NCI-H2029 (cell line): ENCODE results near the gene GLCE.
"Not testable (repeated sequence)": the region's sequence is repeated elsewhere in the genome, so short reads cannot be mapped to it uniquely, and the experiment has no call there.

Source experiments
- DNase-seq: peaks from one replicate; lab custom pipeline; 2025; lab: John Stamatoyannopoulos, UW

The GLCE gene

DNA sequence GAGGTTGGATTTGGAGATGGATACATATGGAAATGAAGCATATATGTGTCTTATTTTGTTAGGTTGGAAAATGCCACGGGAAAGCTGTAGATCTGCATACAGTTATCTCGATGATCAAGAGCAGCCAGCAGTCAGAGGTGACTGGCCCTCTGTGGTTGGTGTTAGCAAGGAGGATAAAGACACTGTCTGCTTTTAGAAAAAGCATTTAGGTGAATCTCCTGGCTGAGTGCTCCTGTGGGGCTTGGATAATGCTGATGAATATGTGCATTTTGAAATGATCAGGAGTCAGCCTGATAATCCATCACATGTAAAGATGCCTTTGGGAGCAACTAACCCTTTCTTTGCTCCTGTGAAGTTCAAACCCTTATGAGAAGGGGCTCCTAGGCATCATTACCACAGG, 24.9 kb upstream of the GLCE start:
- DNase-seq, result no peak

DNA sequence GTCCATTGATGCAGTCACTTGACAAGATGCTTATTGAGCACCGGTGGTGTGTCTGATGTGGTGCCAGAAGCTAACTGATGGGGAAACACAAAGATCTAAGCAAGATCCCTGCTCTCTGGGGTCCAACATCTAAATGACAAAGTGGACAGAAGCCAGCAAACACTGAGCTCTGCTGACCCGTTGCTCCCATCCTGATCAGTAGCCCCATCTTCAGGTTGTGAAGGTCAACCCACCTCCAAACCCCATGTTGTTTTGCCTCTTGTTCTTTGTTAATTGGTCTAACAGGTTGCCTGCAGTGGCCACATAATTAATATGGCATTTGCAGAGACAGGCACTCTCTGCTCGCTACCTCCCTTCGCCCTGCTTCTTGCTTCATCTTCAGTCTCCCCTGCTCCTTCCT, 21.5 kb upstream of the GLCE start:
- DNase-seq, result no peak

DNA sequence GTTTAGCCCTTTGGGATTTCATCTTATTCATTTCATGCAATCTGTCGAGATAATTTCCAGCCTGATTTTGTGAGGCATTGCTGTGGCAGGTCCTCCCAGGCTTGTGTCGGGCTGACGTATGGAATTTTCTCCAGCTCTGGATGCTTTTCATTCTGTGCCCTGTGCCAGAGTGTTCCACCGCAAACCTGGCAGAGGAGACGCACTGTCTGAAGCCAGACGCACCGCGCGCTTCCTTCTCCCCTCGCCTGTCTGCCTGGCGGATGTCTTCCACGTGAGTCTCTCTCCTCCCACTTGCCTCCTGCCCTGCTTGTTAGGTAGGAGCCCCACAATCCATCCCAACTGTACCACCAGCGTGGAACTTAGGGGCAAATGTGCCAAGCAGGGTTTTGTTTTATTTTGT, 20.1 kb upstream of the GLCE start:
- DNase-seq, result no peak

DNA sequence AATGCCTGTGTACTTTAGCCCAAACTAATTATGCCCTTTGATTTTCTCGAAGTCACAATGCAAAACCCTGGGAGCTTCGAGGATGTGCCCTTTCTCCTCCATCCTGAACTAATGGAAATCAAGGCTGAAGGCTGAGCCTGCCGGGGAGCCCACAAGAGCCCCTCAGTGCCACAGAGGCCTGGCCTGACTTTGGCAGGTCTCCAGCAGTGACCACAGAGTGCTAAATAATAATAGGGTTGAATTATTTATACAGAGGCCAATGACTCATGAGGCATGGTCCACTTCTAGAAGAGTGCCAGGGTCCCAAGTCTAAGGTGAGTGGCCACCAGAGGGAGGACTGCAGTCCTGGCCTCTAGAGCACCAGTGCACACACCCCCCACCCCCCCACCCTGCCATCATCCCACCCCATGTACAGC, 19.1 kb upstream of the GLCE start:
- no peak for DNase-seq

DNA sequence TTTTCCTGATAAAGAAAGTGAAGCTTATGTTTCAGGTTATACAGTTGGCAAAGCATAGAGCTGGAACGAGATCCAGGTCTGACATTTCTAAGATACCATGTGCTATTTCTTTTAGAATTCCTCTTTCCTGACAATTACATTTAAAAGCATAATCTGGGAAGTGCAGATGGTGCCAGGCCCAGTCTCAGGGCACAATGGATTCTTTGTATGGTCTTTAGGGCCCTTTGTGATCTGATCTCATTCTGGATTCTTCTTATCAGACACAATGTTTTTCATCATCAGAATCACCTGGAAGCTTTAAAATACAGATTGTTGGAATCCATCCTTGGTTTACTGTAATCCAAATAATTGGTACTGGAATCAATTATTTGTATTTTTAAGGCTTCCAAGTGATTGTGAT, 18.6 kb upstream of the GLCE start:
- no peak for DNase-seq

DNA sequence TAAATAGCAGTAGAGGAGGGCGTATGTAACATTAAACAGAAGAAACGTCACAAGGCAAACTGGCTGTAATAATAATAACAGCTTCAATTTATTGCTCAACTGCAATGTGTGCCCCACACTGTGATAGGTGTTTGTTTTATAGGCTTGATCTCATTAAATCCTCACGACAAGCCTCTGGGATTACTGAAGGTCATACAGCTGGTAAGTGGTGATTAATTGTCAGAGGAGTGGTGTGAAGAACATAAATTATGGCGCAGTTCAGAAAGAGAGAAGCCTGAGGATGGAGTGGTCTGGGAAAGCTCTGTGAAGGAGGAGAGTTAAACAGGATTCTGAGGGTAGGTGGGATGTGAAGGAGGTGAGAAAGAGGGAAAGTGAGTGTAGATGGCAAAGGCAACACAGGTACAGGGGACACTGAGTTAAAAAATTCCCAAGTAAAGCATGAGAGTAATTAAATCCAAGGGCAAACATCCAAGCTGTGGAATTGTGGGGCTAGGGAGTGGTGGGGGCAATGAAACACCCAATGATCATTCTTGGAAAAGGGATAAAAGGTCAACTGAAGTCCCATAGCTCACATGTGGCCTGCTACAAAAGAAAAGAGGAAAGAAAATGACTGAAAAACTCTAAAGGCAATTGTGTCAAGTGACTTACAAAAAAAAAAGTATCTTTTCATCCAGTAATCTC, 16.5 kb upstream of the GLCE start:
- peak; percentile 3 for DNase-seq

DNA sequence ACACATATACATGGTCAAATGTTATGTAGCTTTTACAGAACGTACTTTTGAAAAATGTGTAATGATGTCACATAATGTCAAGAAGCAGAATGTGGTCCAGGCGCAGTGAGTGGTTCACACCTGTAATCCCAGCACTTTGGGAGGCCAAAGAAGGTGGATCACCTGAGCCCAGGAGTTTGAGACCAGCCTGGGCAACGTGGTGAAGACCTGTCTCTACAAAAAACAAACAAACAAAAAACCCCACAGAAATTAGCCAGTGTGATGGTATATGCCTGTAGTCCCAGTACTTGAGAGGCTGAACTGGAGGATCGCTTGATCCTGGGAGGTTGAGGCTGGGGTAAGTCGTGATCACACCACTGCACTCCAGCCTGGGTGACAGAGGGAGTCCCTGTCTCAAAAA, 15.9 kb upstream of the GLCE start:
- no peak for DNase-seq

DNA sequence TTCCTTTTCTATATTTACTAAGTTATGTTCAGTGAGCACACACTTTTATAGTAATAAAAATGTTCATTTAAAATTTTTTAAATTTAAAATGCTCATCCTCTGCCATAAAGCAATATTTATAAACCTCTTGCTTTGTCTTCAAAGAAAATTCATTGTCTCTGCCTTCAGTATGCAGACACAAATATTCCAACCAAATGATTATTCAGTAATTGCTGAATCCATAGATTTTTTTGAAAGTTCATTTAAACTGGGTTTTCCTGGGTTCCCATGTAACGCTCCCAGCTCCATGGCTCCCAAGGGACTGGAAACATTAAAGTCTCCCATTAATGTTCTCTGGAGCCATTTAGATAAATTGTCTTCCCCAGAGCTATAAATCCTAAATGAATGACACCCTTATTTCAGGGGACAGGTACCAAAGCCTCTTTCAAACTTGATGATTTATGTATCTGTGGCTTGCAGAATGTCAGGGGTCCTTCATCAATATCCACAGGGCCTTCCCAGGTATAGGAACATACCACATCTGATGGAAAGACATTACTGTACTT, 15.2 kb upstream of the GLCE start:
- no peak for DNase-seq

DNA sequence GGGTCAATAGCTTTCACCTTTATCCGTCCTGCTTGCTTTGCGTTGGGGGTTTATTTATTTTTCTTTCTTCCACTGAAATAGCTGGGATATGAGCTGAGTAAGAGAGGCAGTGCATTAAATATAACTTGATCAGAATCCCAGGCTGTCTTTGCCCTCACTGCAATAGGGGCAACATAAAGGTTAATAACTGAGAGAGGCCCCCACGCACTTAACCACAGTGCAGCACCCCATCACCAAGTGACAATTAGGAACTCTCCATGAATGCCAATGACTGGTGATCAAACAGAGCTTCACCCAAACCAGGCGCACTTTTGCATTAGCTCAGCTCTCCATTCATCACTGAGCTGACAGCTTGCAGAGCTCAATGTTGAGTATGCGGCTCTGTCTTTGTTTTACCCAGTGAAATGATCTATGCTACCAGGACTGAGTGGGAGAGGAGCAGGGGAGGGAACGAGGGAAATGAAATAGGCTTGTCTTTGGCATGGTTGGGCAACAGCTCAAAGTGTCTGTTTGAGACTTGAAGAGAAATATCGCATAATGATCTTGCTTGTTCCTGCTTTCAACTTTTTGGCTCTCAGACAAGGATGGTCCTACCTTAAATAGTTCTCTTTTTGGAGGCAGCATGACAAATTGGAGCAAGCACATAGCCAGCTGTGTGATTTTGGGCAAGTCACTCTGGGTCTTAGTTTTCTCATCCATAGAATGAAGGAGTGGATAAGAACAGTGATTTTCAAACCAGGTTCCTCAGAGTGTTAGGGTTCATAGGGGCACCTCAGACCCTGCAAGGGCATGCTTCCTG, 14.5 kb upstream of the GLCE start:
- DNase-seq, result no peak

DNA sequence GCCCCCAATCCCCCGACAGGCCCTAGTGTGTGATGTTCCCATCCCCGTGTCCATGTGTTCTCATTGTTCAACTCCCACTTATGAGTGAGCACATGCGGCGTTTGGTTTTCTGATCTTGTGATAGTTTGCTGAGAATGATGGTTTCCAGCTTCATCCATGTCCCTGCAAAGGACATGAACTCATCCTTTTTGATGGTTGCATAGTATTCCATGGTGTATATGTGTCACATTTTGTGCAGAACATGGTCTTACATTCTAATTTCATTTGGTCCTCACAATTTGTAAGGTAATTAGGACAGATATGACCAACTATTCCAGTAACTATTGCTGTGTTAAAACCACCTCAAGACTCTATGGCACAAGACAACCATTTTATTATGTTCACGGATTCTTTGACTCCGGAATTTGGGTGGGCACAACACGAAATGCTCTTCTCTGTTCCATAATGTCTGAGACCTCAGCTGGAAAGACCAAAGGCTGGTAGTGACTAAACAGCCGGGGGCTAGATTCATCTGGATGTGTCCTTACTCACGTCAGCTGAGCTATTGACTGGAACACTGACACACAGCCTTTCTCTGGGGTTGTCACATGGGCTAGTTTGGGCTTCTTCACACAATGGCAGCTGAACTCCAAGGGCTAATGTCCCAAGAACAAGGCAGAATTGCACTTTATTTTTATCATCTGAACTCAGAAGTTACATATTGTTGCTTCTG, 13.6 kb upstream of the GLCE start:
- no peak for DNase-seq

DNA sequence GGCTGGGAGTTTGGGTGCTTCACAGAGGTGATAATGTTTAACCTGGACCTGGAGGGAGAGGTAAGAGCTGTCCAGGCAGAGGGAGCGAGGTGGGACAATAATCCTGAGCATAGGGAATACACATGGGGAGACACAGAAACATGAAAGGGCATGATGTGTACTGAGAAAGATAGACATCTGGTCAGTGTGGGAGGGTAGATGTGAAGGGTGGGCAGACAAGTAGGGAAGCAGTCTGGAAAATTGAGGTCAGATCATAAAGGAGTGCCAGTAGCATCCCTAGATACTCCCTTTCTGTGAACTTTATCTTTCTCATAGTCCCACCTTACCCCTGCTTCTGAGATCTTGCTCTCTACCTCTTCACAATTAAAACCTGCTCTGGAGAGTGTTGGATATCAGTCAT, 12.0 kb upstream of the GLCE start:
- DNase-seq, result no peak

DNA sequence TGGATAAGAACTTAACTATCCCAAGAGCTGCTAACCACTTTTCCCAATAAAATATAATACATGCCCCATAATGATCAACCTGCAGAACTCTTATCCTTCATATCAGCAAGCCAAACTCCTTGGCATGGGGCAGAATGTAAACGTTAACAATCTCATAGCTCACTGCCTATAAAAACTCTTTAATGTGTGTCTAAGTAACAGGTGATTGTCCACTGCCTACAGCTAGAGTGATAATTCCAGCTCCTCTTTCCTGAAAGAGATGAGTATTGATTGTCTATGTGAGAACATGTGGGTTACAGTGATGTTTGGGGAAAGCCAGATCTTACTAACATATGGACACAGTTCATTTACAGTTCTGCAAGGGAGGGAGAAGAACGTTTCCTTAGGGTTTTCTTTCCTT, 11.3 kb upstream of the GLCE start:
- no peak for DNase-seq

DNA sequence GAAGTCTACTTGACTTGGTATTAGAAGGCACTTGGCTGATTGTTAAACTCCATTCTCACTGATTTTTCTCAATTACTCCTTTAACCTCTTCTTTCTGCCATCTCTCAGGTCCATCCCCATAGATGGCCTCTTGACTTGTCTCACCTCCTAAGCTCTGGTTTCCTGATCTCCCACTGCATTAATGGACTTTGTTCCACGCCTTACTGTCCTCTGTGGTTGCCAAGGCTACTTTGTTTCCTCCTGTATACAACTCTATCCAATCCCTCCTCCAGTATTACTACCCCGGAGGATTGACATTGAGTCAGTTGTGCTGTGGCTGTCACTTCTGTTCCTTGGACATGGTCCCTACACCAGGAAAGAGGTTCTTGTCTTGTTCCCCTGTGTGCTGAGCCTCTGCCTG, 10.6 kb upstream of the GLCE start:
- no peak for DNase-seq

DNA sequence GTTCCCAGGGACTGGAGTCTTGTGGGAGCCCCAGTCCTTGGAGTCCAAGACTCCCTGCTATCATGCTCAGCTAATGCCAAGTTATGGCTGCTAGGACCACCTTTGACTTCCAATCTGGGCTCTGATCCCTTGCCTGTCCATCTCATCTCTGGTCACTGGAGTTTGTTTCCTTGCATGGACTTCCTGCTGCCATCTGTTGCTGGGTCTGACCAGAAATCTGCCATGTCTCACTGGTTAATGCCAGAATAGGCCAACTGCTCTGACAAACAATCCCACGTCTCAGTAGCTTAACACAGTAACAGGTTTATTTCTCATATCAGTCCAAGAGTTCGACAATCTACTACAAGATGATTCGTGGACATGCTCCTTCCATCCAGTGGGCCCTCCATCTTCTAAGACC, 10.1 kb upstream of the GLCE start:
- no peak for DNase-seq

DNA sequence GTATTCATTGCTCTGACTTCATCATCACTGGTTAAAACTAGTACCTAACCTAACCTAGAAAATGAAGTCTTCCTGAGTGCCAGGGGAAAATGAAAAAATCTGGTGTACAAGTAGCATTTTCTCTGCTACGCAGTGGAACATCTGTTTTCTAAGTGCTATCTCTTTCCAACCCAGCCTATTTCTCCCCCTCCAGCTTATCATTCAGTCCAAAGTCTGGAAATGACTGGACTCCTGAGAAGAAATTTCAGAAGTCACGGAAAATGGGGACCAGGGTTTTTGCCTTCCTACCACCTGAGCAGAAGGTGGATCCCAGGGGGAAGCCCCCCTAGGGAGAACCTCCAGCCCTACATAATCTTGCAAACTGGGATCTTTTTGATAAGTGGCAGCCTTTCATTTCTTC, 9.6 kb upstream of the GLCE start:
- DNase-seq, result no peak

DNA sequence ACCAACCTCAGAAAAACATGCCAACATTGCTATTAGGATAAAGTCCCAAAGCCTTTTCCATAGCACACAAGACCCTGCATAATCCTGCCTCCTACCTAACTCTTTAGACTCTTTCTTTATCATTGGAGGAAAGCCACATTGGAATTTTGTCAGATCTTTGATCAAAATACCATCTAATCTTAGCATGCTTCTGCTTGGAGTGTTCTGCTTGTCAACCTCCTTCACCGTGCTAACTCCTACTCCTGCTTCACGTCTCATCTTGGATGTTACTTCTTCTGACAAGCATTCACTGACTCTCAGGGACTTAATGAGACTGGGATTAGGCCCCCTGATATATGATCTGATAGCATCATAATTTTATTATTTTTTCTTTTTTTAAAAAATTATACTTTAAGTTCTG, 7.4 kb upstream of the GLCE start:
- no peak for DNase-seq

DNA sequence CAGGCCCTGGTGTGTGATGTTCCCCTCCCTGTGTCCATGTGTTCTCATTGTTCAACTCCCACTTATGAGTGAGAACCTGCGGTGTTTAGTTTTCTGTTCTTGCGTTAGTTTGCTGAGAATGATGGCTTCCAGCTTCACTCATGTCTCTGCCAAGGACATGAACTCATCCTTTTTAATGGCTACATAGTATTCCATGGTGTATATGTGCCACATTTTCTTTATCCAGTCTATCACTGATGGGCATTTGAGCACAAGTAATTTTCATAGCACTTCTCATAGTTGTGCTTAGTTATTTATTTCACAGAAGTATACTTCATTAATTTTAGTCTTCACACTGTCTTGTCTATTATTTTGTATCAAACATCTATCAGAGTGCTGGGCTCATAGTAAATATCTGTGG, 6.8 kb upstream of the GLCE start:
- DNase-seq, result not testable (repeated sequence)

DNA sequence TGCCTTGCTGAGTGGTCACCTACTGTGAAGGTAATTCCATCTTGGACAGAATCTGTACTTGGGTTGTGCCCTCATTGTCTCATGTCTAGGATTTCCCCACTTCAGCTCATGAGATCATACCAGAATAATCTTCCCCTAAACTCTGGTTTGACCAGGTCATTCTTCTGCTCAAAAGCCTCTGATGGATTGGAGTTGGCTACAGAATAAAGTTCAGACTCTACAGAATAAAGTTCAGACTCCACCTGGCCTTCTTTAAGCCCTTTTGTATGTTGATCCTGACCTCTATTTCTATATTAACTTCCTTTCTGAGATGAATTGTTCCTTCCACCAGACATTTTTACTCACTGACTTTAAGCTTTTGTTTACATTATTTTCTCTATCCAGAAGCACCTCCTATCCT, 6.4 kb upstream of the GLCE start:
- DNase-seq, result no peak

DNA sequence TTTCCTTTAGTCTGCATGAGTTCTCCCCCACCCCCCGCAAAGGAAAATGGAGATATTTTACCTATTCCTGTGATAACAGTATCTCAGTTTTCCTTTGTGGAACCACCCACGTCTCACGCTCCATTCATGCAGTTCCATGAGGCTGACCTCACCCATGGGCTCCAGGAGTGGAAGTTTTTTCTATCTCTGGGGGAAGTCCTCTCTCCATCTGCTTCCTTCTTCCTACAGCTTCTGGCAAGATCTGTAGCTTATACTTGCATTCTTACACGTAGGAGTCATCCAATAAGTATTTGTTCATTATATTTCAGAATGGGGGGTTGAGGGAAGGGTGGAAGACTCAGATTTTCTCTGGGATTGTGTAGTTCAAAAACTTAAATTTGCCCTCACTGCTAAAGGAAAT, 5.8 kb upstream of the GLCE start:
- no peak for DNase-seq

DNA sequence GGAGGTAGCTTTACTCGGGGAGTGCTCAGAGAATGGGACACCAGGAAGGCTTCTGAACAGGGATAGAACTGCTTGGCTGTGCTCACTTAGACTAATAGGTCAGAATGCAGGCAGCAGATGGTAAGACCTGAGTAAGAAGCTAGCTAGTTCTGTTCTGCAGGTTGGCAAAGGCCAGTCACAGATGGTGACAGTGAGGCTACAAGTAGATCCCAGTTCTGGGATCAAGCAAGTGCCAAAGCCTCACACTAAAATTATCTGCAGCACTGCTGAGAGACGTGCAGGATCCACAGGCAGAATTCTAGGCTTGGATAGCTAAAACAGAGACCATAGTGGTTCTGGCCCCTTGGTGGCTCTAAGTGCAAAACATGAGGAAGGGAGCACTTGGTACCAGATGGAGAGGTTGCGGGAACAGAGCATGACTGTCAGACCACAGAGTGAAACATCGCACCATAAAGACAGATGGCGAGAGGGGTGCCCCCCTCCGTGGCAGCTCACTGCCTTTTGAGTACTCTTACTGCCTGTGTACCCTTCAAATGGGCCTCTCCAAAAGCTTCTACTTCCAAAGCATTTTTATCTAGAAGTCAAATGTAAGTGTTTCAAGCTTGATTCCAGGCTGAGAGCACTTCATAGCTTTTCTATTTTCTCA, 3.6 kb upstream of the GLCE start:
- no peak for DNase-seq

DNA sequence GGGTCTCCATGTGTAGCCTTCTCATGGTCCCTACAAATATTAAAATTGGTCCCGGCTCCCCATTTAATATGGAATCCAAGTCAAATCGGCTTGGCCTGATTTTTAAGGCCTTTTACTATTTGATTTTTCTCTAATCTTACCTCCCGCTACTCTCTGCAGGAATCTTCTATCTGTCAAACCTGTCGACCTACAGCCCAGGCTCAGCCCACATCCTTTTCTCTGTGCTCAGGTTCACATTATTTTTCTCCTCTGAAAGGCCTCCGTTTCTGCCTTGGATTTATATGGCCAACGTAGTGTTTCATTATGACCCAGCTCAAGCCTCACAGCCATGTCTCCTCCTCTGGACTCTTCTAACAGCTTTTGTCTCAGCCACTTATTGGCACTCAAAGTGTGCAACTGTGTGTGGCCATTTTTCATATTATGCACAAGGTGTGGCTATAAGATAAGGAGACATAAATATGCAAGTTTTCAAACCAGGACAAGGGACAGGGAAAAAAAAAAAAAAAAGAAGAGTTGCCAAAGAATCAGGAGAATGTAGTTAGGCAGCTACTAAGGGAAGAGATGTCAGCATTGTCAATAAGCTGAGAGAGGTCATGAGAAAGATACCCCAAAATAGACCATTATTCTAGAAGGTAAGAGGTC, 2.1 kb upstream of the GLCE start:
- DNase-seq, result no peak

DNA sequence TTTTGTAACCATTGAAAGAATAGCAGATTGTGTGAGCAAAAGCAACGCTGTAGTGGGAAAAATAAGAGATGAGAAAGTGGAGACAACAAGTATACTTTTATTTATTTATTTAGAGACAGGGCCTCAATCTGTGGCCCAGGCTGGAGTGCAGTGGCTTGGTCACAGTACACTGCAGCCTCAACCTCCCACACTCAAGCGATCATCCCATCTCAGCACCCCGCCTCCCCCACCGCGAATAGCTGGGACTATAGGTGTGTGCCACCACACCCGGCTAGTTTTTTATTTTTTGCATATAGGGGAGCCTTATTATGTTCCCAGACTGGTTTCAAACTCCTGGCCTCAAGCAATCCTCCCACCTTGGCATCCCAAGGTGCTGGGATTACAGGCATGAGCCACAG, 1.6 kb upstream of the GLCE start:
- no peak for DNase-seq
